Epithelial cell of proximal tubule (primary cell): Measurements from ENCODE around the gene SDK1. TPM values are rescaled to one million over a fixed set of nuclear protein-coding genes. Genes with fewer than 3 reads are reported as not detected.
"Not testable (repeated sequence)": the region's sequence is repeated elsewhere in the genome, so short reads cannot be mapped to it uniquely, and the experiment has no call there.

Experiments
- DNase-seq: peaks from one replicate; pipeline ENCODE4 v3.0.0-alpha.2; 2011; ENCODE audit warnings: low read depth
- H3K4me3 ChIP-seq: 2 replicates; pipeline ENCODE4 v1.5.1; 2011; ENCODE audit warnings: low read depth, mild to moderate bottlenecking, low read length
- CTCF ChIP-seq: conservative IDR thresholded peaks from 2 replicates; pipeline ENCODE4 v1.5.1; 2012; ENCODE audit warnings: low read depth, mild to moderate bottlenecking, low read length
- total RNA-seq: library from RNA; depleted of rRNA; stranded (reverse); fragments of >200 nt; gene quantifications from 2 replicates; pipeline ENCODE4 v1.2.3, GENCODE V29; 2015

The SDK1 gene
- total RNA-seq, 1 donor from 2014 or later = 0.75 TPM

GRCh38 chr7:3960050-3960763 lies 659.2 kb downstream of the SDK1 start:
- DNase-seq = no peak
- TF ChIP-seq CTCF = no peak
- no peak overlapping the region for H3K4me3 ChIP-seq

- H3K4me3 ChIP-seq = no peak overlapping the region
- DNase-seq = no peak
- no peak for TF ChIP-seq CTCF
These were observed 659.9 kb downstream of the SDK1 start for GRCh38 chr7:3960942-3961341.

GRCh38 chr7:3961857-3962503 lies 660.9 kb downstream of the SDK1 start:
- no peak for TF ChIP-seq CTCF
- H3K4me3 ChIP-seq = no peak overlapping the region
- no peak for DNase-seq

- H3K4me3 ChIP-seq, DNase-seq: not testable (repeated sequence)
These were observed 662.7 kb downstream of the SDK1 start for GRCh38 chr7:3963768-3964167.

GRCh38 chr7:3964980-3965606 lies 664.0 kb downstream of the SDK1 start:
- H3K4me3 ChIP-seq = no peak overlapping the region
- DNase-seq = no peak
- no peak for TF ChIP-seq CTCF

GRCh38 chr7:3965794-3966395 lies 664.8 kb downstream of the SDK1 start:
- no peak for DNase-seq
- no peak overlapping the region for H3K4me3 ChIP-seq
- no peak for TF ChIP-seq CTCF

GRCh38 chr7:3968234-3968633 lies 667.2 kb downstream of the SDK1 start:
- DNase-seq = no peak
- TF ChIP-seq CTCF = no peak
- no peak overlapping the region for H3K4me3 ChIP-seq
